OCI-M2 (cell line): ENCODE results near the gene TBC1D14.

ENCODE experiments used
- DNase-seq: peaks from one replicate; lab custom pipeline; 2025; ENCODE audit not compliant: unreplicated experiment; lab: John Stamatoyannopoulos, UW

The TBC1D14 gene

GRCh38 chr4:7016512-7016911 lies 106.9 kb downstream of the TBC1D14 start:
- DNase-seq, result no peak

- DNase-seq, result no peak
Observed at GRCh38 chr4:7017446-7018048, 107.9 kb downstream of the TBC1D14 start.

DNA sequence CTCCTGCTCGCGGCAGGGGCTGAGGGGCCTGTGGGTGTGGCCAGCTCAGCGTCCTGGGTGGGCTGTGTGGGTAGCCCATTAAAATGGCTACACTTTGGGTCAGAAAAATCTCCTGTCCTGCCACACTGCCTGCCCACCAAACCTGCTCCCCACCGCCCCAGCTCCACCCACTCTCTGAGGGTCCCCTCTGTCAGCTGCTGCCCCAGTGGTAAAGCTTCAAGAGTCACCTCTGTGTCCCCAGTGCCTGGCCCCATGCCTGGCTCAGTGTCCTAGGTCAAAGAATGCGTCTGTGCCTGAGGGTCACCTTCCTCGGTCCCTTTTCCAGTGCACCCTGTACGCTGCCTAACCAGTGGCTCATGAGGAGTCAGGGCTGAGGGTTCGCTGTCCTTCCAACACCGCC lies 108.7 kb downstream of the TBC1D14 start:
- no peak for DNase-seq

DNA sequence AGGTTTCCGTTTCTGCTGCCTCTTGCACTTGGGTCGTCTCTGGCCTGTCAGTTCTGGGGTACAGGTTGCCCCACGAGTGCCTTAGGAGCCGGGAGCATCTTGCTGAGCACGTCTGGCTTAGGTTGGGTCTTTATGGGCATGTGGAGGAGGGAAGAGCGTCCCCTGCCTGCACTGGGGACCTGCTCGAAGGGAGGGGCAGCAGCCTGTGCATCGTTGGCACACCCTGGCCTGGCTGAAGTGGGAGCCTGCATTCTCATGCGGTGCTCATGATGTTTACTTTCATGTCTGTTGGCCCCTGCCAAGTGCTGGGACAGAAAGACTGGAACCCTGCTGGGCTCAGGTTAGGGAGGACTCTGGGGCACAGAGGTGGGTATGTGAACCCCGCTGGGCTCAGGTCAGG lies 109.7 kb downstream of the TBC1D14 start:
- DNase-seq, result no peak

- no peak for DNase-seq
Observed at GRCh38 chr4:7020290-7020689, 110.7 kb downstream of the TBC1D14 start.

DNA sequence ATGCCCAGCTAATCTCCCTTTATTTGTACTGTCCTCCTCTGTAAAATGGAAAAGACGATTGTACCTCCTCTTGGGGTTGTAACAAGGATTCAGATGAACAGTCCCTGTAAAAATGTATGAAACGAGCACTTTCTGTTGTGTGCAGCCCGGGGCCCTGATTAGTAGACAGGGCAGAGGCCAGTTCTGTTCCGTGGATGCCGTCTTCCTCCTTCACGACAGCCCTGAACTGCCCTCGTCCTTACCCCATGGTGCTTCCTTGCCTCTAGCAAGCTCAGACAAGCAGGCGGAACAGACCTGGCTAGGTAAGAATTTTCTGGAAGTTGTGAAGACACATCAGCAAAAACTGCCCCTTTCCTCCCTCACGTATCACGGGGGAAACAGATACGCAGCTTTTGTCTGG lies 111.2 kb downstream of the TBC1D14 start:
- no peak for DNase-seq

- DNase-seq, result no peak
Observed at GRCh38 chr4:7021355-7021754, 111.7 kb downstream of the TBC1D14 start.

GRCh38 chr4:7021930-7022664 lies 112.5 kb downstream of the TBC1D14 start:
- DNase-seq, result no peak

DNA sequence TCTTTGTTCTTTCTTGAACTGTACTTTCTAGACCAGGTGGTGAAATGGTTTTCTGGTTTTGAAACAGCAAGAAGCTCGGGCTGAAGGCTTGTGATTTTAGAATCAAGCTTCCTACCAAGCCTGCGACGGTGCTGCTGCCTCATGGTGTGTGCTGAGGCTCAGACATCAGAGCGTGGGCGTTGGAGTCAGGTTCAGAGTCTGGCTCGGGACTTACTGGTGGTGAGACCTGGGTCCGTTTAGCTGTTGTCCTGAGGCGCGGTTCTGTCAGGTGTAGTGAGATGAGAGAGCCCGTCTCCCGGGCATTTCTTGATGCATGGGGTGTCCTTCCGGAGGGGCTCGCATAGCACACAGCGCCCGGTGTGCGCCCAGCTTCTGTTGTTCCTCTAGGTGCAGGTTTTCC lies 113.9 kb downstream of the TBC1D14 start:
- no peak for DNase-seq

DNA sequence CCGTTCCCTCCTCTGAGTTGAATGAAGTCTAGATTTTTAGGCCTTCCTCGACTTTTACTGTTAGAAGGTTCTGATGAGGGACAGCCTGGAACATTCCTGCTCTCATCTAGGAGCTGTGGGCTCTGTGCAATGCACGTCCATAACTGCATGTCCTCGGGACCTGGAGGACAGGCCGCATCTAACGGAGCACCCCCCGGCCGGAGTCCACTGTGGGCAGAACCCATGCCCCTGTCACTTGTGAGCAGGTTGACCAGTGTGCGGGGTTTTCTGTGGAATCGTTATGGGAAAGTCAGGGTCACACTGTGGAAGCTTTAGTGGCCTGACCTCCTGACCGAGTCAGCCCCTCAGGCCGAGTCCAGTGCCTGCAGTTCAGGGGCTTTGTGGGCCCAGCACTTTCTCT lies 114.3 kb downstream of the TBC1D14 start:
- DNase-seq, result no peak

- no peak for DNase-seq
Observed at GRCh38 chr4:7024336-7024890, 114.8 kb downstream of the TBC1D14 start.

DNA sequence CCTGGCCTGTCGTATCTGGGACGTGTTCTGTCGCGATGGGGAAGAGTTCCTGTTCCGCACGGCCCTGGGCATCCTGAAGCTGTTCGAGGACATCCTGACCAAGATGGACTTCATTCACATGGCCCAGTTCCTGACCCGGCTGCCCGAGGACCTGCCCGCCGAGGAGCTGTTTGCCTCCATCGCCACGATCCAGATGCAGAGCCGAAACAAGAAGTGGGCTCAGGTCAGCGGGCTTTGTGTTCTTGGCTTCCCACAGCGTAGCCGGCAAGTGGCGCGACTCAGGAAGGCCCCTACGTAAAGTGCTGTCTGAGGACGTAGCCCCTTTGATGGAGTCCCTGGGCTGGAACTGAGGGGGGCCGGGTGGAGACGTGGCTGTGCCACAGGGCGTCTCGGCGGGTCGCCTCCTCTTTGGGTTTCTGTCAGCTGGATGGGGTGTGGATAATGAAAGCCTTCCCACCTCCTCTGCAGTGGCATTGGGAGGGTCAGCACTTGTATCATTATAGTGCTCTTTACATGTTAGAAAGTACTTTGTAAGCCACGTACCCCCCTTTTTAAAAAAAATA lies 115.5 kb downstream of the TBC1D14 start:
- DNase-seq, result no peak

DNA sequence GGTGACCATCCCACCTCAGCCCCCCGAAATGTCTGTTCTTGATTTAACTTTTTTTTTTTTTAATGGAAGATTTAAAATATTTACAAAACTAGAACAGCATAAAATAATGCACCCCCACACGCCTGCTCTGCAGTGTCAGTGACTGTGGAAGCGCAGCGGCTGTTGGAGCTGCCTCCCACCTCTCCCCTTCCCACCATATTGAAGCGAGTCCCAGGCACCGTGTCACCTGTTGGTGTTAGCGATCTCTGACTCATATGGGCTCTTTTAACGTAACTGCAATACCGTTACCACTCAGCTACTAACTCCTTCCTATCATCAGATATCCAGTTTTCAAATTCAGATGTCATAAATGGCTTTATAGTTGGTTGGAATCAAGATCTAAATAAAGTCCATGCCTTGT lies 116.5 kb downstream of the TBC1D14 start:
- DNase-seq, result no peak

DNA sequence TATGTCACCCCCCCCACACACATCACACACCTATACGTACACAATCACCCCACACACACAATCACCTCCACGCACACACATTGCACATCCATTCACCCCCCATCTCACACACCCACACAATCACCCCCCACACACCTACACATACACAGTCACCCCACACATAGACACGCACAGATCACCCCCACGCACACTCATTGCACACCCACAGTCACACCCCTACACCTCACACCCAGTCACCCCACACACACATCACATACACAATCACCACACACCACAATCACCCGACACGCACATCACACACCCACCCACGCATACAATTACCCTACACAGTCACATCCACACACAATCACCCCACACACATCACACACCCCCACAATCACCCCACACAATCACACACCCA lies 117.7 kb downstream of the TBC1D14 start:
- no peak for DNase-seq

- DNase-seq, result no peak
Observed at GRCh38 chr4:7027913-7028312, 118.3 kb downstream of the TBC1D14 start.

GRCh38 chr4:7029212-7029611 lies 119.6 kb downstream of the TBC1D14 start:
- no peak for DNase-seq

- DNase-seq, result no peak
Observed at GRCh38 chr4:7029921-7030320, 120.3 kb downstream of the TBC1D14 start.

DNA sequence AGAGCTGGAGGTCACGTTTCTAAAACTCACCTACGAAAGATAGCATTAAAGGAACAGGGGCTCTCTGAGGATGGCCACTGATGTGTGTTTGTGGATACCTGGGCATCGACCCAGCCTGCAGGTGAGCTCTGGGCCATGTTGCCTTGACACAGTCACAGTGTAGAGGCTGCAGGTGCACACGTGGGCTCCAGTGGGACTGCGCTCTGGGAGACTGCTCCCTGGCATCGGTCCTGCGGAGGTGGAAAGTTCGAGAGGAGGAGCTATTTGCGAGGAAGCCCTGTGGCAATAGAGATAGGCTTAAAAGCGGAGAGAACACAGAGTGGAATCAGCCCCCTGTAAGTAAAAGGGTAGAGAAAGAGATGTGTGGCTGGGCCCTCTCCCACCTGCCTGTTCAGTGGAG lies 121.2 kb downstream of the TBC1D14 start:
- no peak for DNase-seq

DNA sequence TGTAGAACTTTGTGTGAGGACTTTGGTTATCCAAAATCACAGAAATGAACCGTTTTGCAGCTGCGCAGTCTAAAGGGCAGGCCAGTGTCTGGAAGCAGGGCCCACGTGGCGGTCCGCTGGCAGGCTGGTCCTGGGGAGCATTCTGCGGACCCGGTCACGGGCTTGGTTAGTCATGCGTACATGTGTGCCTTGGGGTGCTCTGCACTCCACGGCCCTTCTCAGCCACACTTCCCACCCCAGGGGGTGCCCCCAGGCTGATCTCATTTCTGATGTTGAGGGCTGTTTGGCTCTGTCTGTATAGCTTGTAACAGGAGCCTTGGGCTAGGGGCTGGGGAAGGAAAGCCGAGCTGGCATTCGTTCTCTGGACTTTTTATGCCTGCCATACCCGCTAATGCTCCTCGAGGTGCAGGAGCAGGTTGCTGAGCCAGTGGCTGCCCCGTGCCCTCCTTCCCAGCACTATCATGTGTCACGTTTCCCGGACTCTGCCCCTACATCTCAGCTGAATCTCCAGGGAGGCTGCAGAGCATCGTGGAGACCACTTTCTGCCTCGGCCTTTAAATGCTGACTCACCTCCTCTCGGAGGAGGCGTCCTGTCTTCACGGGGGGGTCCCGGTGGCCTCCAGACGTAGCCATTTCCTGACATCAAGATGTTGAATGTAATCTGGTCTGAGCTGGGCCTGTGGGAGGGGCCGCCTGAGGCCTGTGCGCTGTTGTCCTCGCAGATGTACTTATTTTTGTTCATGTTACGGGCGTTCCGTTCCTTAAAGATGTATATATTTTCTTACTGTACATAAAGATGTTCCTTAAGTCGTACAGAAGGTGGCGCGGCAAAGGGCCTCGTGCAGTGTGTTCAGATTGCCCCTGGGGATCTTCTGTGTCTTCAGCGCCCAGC lies 122.2 kb downstream of the TBC1D14 start:
- DNase-seq, result no peak

DNA sequence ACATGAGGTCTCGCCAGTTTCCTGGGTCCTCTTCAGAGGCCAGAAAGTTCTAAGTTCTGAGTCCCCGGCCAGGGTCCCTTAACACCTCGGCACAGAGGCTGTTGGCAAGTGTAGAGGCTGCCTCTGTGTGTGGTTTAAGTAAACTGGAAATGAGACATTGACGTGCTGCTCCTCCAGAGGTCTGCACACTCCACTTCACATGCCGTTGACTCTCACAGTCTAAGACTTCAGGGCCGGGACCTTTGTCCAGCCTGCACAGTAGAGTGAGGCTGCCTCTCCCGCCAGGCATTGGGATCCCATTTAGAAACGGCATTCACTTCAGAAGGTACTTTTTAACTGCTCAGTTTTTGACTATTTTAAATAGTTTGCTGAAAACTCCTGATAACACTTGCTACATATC lies 123.0 kb downstream of the TBC1D14 start:
- no peak for DNase-seq
